ENCODE measurements around the gene POP4.

DNA sequence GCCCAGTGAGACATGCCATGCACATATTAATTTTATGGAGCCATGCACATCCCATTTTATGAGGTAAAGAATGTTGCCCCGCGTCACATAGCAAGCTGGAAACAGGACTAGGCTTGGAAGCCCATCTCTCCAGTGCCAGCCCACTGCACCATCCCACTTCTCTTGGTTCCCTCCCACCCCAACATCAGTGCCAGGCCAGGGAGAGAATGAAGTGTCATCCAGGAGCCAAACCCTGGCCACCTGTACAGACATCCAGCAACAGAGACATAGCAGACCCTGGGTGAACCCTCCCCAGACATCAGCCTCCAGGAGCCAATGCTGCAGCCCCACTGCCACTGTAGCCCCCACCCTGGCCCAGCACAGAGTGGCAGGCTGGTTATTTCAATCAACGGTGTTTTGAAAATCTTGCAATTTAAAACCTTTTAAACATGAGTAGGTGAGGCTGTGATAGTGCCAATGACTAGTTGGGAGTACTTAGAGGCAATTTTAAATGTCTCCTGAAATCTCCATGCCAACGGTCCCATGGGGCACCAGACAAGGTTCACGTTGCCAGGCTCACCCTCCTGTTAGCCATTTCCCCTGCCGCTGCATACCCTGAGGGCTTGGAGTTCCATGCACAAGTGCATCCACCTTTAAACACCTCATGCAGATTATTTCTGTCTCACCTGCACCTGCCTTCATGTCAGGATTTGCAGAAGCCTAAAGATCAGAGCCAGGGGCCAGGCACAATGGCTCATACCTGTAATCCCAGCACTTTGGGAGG is 45.6 kb upstream of the POP4 start:
- TF ChIP-seq ZNF830 (CRISPR knock-in tag; IDR thresholded peaks at IDR 0.05): no peak
- TF ChIP-seq SRSF3 (IDR thresholded peaks at IDR 0.05; ENCODE audit: insufficient read depth, low read length): no peak
- TF ChIP-seq, protein P1, sequence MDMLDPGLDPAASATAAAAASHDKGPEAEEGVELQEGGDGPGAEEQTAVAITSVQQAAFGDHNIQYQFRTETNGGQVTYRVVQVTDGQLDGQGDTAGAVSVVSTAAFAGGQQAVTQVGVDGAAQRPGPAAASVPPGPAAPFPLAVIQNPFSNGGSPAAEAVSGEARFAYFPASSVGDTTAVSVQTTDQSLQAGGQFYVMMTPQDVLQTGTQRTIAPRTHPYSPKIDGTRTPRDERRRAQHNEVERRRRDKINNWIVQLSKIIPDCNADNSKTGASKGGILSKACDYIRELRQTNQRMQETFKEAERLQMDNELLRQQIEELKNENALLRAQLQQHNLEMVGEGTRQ (CRISPR knock-in tag; IDR thresholded peaks at IDR 0.05): no peak
- TF ChIP-seq ZNF639 (CRISPR knock-in tag; conservative IDR thresholded peaks at IDR 0.05 in 1 of 2, IDR thresholded peaks at IDR 0.05 in 1 of 2): no peak
- TF ChIP-seq ZNF217 (CRISPR knock-in tag; IDR thresholded peaks at IDR 0.05): no peak
- TF ChIP-seq, protein P2, sequence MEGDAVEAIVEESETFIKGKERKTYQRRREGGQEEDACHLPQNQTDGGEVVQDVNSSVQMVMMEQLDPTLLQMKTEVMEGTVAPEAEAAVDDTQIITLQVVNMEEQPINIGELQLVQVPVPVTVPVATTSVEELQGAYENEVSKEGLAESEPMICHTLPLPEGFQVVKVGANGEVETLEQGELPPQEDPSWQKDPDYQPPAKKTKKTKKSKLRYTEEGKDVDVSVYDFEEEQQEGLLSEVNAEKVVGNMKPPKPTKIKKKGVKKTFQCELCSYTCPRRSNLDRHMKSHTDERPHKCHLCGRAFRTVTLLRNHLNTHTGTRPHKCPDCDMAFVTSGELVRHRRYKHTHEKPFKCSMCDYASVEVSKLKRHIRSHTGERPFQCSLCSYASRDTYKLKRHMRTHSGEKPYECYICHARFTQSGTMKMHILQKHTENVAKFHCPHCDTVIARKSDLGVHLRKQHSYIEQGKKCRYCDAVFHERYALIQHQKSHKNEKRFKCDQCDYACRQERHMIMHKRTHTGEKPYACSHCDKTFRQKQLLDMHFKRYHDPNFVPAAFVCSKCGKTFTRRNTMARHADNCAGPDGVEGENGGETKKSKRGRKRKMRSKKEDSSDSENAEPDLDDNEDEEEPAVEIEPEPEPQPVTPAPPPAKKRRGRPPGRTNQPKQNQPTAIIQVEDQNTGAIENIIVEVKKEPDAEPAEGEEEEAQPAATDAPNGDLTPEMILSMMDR (IDR thresholded peaks at IDR 0.05 in 2 of 3, conservative IDR thresholded peaks at IDR 0.05 in 1 of 3; ENCODE audit: insufficient read depth in 2 of 3, low read depth in 1 of 3, low read length in 3 of 3): no peak
- TF ChIP-seq, protein P3, sequence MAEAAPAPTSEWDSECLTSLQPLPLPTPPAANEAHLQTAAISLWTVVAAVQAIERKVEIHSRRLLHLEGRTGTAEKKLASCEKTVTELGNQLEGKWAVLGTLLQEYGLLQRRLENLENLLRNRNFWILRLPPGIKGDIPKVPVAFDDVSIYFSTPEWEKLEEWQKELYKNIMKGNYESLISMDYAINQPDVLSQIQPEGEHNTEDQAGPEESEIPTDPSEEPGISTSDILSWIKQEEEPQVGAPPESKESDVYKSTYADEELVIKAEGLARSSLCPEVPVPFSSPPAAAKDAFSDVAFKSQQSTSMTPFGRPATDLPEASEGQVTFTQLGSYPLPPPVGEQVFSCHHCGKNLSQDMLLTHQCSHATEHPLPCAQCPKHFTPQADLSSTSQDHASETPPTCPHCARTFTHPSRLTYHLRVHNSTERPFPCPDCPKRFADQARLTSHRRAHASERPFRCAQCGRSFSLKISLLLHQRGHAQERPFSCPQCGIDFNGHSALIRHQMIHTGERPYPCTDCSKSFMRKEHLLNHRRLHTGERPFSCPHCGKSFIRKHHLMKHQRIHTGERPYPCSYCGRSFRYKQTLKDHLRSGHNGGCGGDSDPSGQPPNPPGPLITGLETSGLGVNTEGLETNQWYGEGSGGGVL (CRISPR knock-in tag; IDR thresholded peaks at IDR 0.05): no peak
- TF ChIP-seq GABPB1 (CRISPR knock-in tag; IDR thresholded peaks at IDR 0.05): no peak
- no peak for TF ChIP-seq TBL1XR1 (IDR thresholded peaks at IDR 0.05; ENCODE audit: low read length in 2 of 2)
- TF ChIP-seq RCOR1 (IDR thresholded peaks at IDR 0.05; ENCODE audit: borderline replicate concordance in 1 of 2, low read depth in 2 of 2, low read length in 2 of 2): no peak

Data from K562 (cell line).